Erythroblast (primary cell): ENCODE measurements around the gene TPSB2.

Source experiments
- GATA1 ChIP-seq: IDR thresholded peaks from 2 replicates; pipeline ENCODE4 v1.6.1; 2011; ENCODE audit warnings: low read depth, mild to moderate bottlenecking, control low read depth, low read length, moderate library complexity
- POLR2A ChIP-seq: IDR thresholded peaks from 2 replicates; pipeline ENCODE4 v1.6.1; 2011; ENCODE audit warnings: mild to moderate bottlenecking, low read length

DNA sequence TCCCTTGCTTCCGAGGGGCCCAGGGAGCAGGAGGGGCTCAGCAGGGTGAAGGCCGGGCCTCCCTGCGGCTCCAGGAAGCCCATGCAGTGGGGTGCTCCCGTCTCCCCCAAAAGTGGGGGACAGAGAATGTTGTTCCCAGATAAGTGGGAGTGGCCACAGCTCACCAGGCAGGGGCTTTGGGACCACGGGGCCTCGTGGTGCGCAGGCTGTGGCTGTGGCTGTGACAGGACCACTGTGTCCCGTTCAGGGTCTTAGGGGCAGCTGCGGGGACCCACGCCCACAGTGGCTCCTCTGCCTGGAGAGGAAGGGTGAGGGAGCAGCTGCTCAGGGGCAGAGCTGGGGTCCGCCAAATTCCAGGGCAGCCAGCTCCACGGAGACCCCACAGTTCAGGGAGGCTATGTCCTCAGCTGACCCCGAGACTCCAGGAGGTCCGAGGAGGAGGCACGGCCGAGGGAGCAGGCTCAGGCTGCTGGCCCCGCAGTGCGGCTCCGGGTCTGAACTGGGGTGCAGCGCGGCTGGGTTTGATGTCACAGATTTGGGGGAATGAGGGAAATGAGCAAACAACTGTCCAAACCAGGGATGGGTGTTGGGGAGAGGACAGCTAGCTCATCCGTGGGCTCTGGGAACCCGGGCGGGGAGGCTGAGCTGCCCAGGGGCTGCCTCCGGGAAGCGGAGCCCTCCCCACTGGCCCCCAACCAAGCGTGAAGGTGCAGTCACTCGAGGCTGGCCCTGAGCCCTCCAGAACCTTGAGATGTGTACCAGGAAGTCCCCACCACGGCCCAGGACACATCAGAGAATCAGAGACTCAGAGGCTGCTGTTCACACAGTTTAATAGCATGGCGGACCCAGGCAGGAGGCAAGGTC, 49.3 kb upstream of the TPSB2 start:
- TF ChIP-seq POLR2A (no peak), GATA1 (no peak)
